ENCODE results near the gene NCKAP5.

The NCKAP5 gene

DNA sequence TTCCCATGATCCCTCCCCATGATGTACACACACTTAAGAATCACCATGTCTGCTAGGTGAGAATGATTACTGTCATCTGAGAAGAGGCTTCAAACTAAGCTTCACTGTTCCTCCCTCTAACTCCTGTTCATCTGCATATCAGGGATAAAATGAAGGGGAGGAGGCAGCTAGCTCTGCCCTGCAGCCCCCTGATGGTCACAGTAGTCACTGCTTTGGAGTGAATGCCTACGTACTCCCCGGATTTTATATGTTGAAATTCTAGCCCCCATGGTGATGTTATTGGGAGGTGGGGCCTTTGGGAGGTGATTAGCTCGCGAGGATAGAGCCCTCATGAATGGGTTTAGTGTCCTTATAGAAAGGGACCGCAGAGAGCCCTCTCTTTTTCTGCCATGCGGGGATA lies 156.4 kb downstream of the NCKAP5 start:
- TF ChIP-seq CTCF (IDR thresholded peaks at IDR 0.05; ENCODE audit: insufficient read depth, low read length, missing control alignments) = no peak
- ChIA-PET POLR2A (no interaction called here), CTCF (no interaction called here)
- no peak for DNase-seq (ENCODE audit: low read depth, low spot score)
- H3K4me3 ChIP-seq (ENCODE audit: low read depth, low read length) = no peak overlapping the region

DNA sequence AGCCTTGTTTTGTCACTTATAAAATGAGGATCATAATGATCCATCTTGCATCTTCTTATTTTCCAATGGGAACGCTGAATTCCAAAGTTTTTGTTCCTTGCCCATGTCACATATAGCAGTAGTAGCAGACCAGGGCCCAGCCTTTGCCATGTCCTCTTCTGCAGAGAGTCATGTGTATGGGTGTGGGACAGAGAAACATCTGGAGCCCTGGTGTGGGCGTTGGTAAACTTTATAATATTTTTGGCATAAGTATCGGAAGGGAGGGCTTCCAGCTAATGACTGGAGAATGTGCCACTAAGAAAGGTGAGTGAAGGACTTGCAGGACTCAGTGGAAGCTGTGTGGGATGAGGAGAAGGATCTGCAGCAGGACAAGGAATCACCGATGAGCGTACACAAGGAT lies 157.2 kb downstream of the NCKAP5 start:
- CTCF ChIA-PET = no interaction called here
- no peak overlapping the region for H3K4me3 ChIP-seq (ENCODE audit: low read depth, low read length)
- POLR2A ChIA-PET = no interaction called here
- DNase-seq (ENCODE audit: low read depth, low spot score) = no peak
- no peak for TF ChIP-seq CTCF (IDR thresholded peaks at IDR 0.05; ENCODE audit: insufficient read depth, low read length, missing control alignments)

DNA sequence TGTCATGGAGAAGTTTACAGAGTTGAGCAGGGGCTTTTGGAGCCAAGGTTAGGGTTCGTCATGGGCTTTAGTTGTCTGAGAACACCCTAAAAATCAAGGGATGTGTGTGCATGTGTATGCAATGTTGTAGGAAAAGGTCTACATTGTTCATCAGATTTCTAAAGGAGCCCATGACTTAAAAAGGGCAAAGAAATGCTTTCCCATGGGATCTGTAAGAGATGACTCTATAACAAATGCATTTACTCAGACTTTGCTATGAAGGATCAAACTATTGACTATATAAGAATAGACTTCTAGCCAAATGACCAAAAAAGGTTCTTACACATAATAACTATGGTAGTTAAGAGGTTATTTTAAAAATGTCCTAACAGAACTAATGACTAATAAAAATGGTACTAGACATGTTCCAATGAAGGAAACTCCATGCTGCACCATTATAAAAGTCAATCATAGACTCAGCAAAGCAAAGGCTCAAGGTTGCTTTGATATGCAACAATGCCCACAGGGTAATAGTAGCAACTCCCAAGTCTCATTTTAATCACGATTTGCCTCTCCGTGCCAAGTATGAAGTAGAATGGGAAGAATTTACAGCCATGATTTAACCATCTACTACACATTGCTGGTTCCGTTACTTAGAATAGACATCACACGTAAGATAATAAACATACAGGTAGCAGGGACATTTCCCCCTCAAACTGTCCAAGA lies 158.5 kb downstream of the NCKAP5 start:
- no peak overlapping the region for H3K4me3 ChIP-seq (ENCODE audit: low read depth, low read length)
- TF ChIP-seq CTCF (IDR thresholded peaks at IDR 0.05; ENCODE audit: insufficient read depth, low read length, missing control alignments) = no peak
- no peak for DNase-seq (ENCODE audit: low read depth, low spot score)
- CTCF ChIA-PET = no interaction called here
- POLR2A ChIA-PET = no interaction called here

- ChIA-PET CTCF (no interaction called here), POLR2A (no interaction called here)
- DNase-seq (ENCODE audit: low read depth, low spot score) = no peak
- TF ChIP-seq CTCF (IDR thresholded peaks at IDR 0.05; ENCODE audit: insufficient read depth, low read length, missing control alignments) = no peak
- H3K4me3 ChIP-seq (ENCODE audit: low read depth, low read length) = no peak overlapping the region
Observed at GRCh38 chr2:133408671-133409070, 159.6 kb downstream of the NCKAP5 start.

DNA sequence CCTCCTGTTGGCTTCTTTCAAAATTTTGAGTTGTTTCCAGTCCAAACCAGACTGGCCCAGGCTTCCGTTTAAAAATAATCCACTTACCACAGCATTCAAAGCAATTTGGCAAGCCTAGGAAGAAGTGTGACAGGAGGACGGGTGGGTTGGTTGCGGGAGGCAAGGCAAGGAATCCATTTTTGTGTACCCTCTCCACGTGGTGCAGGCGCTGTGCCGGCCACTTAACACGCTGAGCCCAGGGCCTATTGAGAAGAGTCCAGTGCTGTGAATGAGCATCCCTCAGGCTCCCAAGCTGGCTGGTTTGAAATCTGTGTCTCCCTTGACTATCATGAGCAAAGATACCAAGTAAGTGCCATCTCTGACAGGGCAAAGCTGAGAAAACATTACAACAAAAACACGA lies 160.9 kb downstream of the NCKAP5 start:
- TF ChIP-seq CTCF (IDR thresholded peaks at IDR 0.05; ENCODE audit: insufficient read depth, low read length, missing control alignments) = no peak
- ChIA-PET CTCF (no interaction called here), POLR2A (no interaction called here)
- no peak overlapping the region for H3K4me3 ChIP-seq (ENCODE audit: low read depth, low read length)
- no peak for DNase-seq (ENCODE audit: low read depth, low spot score)

GRCh38 chr2:133405252-133405651 lies 163.0 kb downstream of the NCKAP5 start:
- POLR2A ChIA-PET = no interaction called here
- TF ChIP-seq CTCF (IDR thresholded peaks at IDR 0.05; ENCODE audit: insufficient read depth, low read length, missing control alignments) = no peak
- DNase-seq (ENCODE audit: low read depth, low spot score) = no peak

More at GRCh38 chr2:133405252-133405651, 163.0 kb downstream of the NCKAP5 start:
- CTCF ChIA-PET = interaction anchor here (1.0 kb wide), 1 partner anchor 57 kb away, joined by 3 read pairs; no protein-coding TSS in a partner anchor
- no peak overlapping the region for H3K4me3 ChIP-seq (ENCODE audit: low read depth, low read length)

Measured in AG04449 (cell line).